Esophagus squamous epithelium (tissue), 5 donors: ENCODE results near the gene DNTT. TPM values are rescaled to one million over a fixed set of nuclear protein-coding genes. Genes with fewer than 3 reads are reported as not detected.

Source experiments
- DNase-seq: peaks from one replicate; lab custom pipeline; 2025; lab: John Stamatoyannopoulos, UW
- H3K27ac ChIP-seq, 4 donors: fragments of 200-600 bp; sonication (generic); one replicate each; pipeline ENCODE4 v1.5.1; 2016 to 2019; ENCODE audit warnings: mild to moderate bottlenecking in 1 of 4
- H3K27me3 ChIP-seq, 4 donors: fragments of 200-600 bp; sonication (generic); 1 replicate in 3 of 4; 2 replicates in 1 of 4; pipeline versions ENCODE4 v1.5.1 to v1.6.0; 2017 to 2021; ENCODE audit warnings: antibody characterized with exemption in 1 of 4
- H3K36me3 ChIP-seq, 3 donors: fragments of 200-600 bp; sonication (generic); one replicate each; pipeline ENCODE4 v1.5.1; 2016 to 2019
- H3K4me1 ChIP-seq, 3 donors: fragments of 200-600 bp; sonication (generic); one replicate each; pipeline ENCODE4 v1.5.1; 2017 to 2019
- H3K4me3 ChIP-seq, 4 donors: fragments of 200-600 bp; sonication (generic); 1 replicate in 3 of 4; 2 replicates in 1 of 4; pipeline ENCODE4 v1.5.1; 2016 to 2019; ENCODE audit warnings: mild to moderate bottlenecking in 2 of 4, moderate library complexity in 1 of 4
- H3K9me3 ChIP-seq, 3 donors: fragments of 200-600 bp; sonication (generic); one replicate each; pipeline ENCODE4 v1.5.1; 2016 to 2019
- CTCF ChIP-seq, 6 experiments: fragments of 450-650 bp in 4 of 6; fragments of 200-600 bp in 2 of 6; sonication (generic) in 2 of 6; IDR thresholded peaks; one replicate each; pipeline ENCODE4 v1.5.1; 2016 to 2019; ENCODE audit warnings: antibody characterized with exemption in 6 of 6, mild to moderate bottlenecking in 4 of 6, moderate library complexity in 4 of 6
- POLR2A ChIP-seq, 4 donors: fragments of 450-650 bp; IDR thresholded peaks; one replicate each; pipeline ENCODE4 v1.6.1; 2017; ENCODE audit warnings: antibody characterized with exemption in 4 of 4, mild to moderate bottlenecking in 4 of 4, moderate library complexity in 3 of 4
- WGBS, 2 donors: methylation state at CpG; one replicate each; pipeline ENCODE4 v1.1.5; 2018; 5-methylcytosine and 5-hydroxymethylcytosine counted together
- intact Hi-C: fragments of 100-400 bp; cut with DNase I; formaldehyde crosslinking; loops from one replicate; pipeline ENCODE4 v1.15.0; 2022
- total RNA-seq, 4 donors: library from RNA; depleted of rRNA; stranded (reverse); fragments of >200 nt; gene quantifications; one replicate each; pipeline ENCODE4 v1.1.0, GENCODE V29; 2016
- donor health status: DM: yes; HTN: yes; CAD: no.

DNTT gene
- total RNA-seq, 4 donors from 2014 or later = not detected

DNA sequence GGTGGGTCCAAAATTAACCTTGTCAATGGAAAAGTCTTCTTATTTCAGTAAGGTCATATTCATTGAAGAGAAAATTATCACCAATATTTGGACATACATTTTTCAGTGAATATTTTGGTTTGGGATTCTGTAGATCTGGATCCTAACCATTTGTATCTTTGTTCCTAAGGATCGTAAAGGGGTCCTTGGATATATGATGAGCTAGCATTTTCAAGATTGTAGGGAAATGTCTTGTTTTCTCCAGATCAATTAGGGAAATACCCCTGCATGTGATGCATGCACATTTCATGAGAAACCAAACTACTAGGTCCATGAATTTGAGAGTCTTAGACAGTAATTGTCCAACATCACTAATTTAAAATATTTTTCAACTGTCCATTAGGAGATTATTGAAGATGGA lies 18.0 kb downstream of the DNTT start:
- no peaks in the 10 kb centered on the region for H3K4me1 ChIP-seq
- intact Hi-C loops = no loop called here
- H3K27me3 ChIP-seq = peaks cover 0 to 45% (median 0%) of the 10 kb centered on the region in 4 donors
- no peak overlapping the region for H3K4me3 ChIP-seq
- no peaks in the 10 kb centered on the region for H3K9me3 ChIP-seq
- TF ChIP-seq CTCF (IDR thresholded peaks at IDR 0.05) = no peak
- TF ChIP-seq POLR2A (IDR thresholded peaks at IDR 0.05) = no peak
- no peak overlapping the region for H3K27ac ChIP-seq
- WGBS, 2 donors = 81 to 82% methylated on average over 1 of the region's 1 CpG
- no peaks in the 10 kb centered on the region for H3K36me3 ChIP-seq
- DNase-seq = no peak

DNA sequence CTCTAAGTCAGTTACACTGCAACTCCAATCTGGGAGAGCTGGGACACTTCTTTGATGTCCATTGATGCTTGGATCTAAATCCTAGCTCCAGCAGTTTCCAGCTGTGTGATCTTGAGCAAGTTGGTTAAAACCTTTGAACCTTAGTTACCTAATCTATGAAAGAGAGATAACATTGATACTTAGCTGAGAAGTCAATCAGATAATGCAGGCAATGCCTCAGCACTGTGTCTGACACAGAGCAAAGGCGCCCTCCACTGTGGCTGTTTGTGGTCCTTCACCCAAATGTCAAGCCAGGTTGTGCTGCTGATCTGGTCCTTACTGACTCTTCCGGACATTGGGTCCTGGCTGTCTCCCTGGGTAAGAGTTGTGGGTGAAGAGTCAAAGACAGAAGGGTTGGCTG lies 20.2 kb downstream of the DNTT start:
- no peaks in the 10 kb centered on the region for H3K4me1 ChIP-seq
- no peak for DNase-seq
- H3K9me3 ChIP-seq = no peaks in the 10 kb centered on the region
- TF ChIP-seq POLR2A (IDR thresholded peaks at IDR 0.05) = no peak
- TF ChIP-seq CTCF (IDR thresholded peaks at IDR 0.05) = no peak
- no peak overlapping the region for H3K4me3 ChIP-seq
- intact Hi-C loops = no loop called here
- H3K27ac ChIP-seq = no peak overlapping the region
- peaks cover 0 to 58% (median 0%) of the 10 kb centered on the region in 4 donors for H3K27me3 ChIP-seq
- WGBS, 2 donors = 72 to 79% methylated on average over 2 of the region's 2 CpGs
- no peaks in the 10 kb centered on the region for H3K36me3 ChIP-seq

- Histone ChIP-seq H3K4me3 (no peak overlapping the region), H3K4me1 (no peaks in the 10 kb centered on the region), H3K27ac (no peak overlapping the region), H3K9me3 (no peaks in the 10 kb centered on the region), H3K36me3 (no peaks in the 10 kb centered on the region), H3K27me3 (peaks cover 0 to 66% (median 0%) of the 10 kb centered on the region in 4 donors)
- intact Hi-C loops = no loop called here
- no peak for TF ChIP-seq POLR2A (IDR thresholded peaks at IDR 0.05)
- no peak for TF ChIP-seq CTCF (IDR thresholded peaks at IDR 0.05)
- no peak for DNase-seq
- WGBS, 2 donors = 53 to 63% methylated on average over 4 of the region's 4 CpGs
Observed at GRCh38 chr10:96325719-96326373, 21.6 kb downstream of the DNTT start.

GRCh38 chr10:96327462-96327861 lies 23.2 kb downstream of the DNTT start:
- no peak overlapping the region for H3K4me3 ChIP-seq
- no peaks in the 10 kb centered on the region for H3K36me3 ChIP-seq
- H3K27ac ChIP-seq = no peak overlapping the region
- 51 to 66% methylated on average over 6 of the region's 7 CpGs for whole genome bisulfite sequencing, 2 donors
- intact Hi-C loops = no loop called here
- peaks cover 0 to 69% (median 0%) of the 10 kb centered on the region in 4 donors for H3K27me3 ChIP-seq
- DNase-seq = no peak
- no peaks in the 10 kb centered on the region for H3K4me1 ChIP-seq
- TF ChIP-seq POLR2A (IDR thresholded peaks at IDR 0.05) (no peak), CTCF (IDR thresholded peaks at IDR 0.05) (no peak)
- H3K9me3 ChIP-seq = no peaks in the 10 kb centered on the region

DNA sequence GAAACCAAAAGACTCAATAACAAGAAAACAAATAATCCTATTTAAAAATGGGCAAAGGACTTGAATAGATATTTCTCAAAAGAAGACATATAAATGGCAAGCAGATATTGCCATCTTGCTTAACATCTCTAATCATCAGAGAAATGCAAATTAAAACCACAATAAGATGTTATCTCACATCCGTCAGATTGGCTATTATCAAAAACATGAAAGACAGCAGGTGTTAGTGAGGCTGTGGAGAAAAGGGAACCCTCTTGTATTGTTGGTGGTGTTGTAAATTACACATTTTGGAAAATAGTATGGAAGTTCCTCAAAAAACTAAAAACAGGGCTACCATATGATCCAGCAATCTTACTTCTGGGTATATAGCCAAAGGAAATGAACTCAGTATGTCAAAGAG lies 28.9 kb downstream of the DNTT start:
- H3K36me3 ChIP-seq = no peaks in the 10 kb centered on the region
- no peak overlapping the region for H3K4me3 ChIP-seq
- H3K4me1 ChIP-seq = no peaks in the 10 kb centered on the region
- 61 to 86% methylated on average over 1 of the region's 1 CpG for WGBS, 2 donors
- H3K9me3 ChIP-seq = no peaks in the 10 kb centered on the region
- peaks cover 0 to 70% (median 0%) of the 10 kb centered on the region in 4 donors for H3K27me3 ChIP-seq
- TF ChIP-seq POLR2A (IDR thresholded peaks at IDR 0.05) = no peak
- TF ChIP-seq CTCF (IDR thresholded peaks at IDR 0.05) = no peak
- intact Hi-C loops = no loop called here
- H3K27ac ChIP-seq = no peak overlapping the region
- DNase-seq = no peak
